ENCODE measurements around the gene ZC3H12D.

DNA sequence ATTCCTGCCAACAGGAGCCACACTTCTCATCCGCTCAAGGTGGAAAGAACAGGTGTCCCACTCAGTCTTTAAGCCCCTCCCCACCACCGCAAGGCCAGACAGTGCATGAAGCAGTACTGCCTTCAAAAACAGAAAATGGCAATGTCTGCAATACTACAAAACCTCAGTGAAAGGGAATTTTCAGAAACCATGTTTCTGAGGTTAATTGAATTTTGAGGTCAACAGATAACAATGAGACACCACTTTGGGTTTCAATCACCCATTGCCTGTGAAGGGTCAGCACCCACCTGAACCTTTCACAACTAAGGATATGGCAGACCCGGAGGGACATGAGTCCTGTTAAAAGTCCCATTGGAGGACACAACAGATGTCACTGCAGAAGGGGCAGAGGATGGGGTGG, 13.0 kb downstream of the ZC3H12D start:
- TF ChIP-seq CTCF (IDR thresholded peaks at IDR 0.05), result no peak
- no peak for TF ChIP-seq POLR2A (IDR thresholded peaks at IDR 0.05)

Measured in lower leg skin (tissue), 3 donors.